IPS-20b (cell line): Measurements from ENCODE around the gene NR2E3.
"Not testable (repeated sequence)": the region's sequence is repeated elsewhere in the genome, so short reads cannot be mapped to it uniquely, and the experiment has no call there.

Experiments
- H3K27ac ChIP-seq: one replicate; pipeline ENCODE4 v1.5.1; 2013; ENCODE audit warnings: low read length
- H3K27me3 ChIP-seq: 2 replicates; pipeline ENCODE4 v1.6.1; 2013; ENCODE audit warnings: mild to moderate bottlenecking, low read length, inconsistent platforms; ENCODE audit not compliant: insufficient read depth
- H3K36me3 ChIP-seq: 2 replicates; pipeline ENCODE4 v1.6.1; 2013; ENCODE audit warnings: low read depth, mild to moderate bottlenecking, inconsistent platforms, low read length, moderate library complexity; ENCODE audit not compliant: insufficient read depth
- H3K4me1 ChIP-seq: 2 replicates; pipeline ENCODE4 v1.6.1; 2013; ENCODE audit warnings: mild to moderate bottlenecking, control low read depth, inconsistent platforms, low read length, moderate library complexity; ENCODE audit not compliant: insufficient read depth
- H3K4me3 ChIP-seq: 2 replicates; pipeline ENCODE4 v1.5.1; 2013; ENCODE audit warnings: mild to moderate bottlenecking, low read length, inconsistent platforms
- H3K9ac ChIP-seq: 2 replicates; pipeline ENCODE4 v1.6.1; 2013; ENCODE audit warnings: low read depth, mild to moderate bottlenecking, inconsistent platforms, low read length, moderate library complexity
- H3K9me3 ChIP-seq: 2 replicates; pipeline ENCODE4 v1.6.1; 2013; ENCODE audit warnings: mild to moderate bottlenecking, low read depth, low read length, inconsistent platforms; ENCODE audit not compliant: insufficient read depth

Gene NR2E3

GRCh38 chr15:71822890-71823630, 12.7 kb downstream of the NR2E3 start:
- H3K4me3 ChIP-seq: no peak overlapping the region
- no peaks in the 10 kb centered on the region for H3K27me3 ChIP-seq
- no peak overlapping the region for H3K27ac ChIP-seq
- no peak overlapping the region for H3K9ac ChIP-seq
- H3K36me3 ChIP-seq: peaks cover 17% of the 10 kb centered on the region; the same call in 1 of the 2 replicates
- peaks cover 12% of the 10 kb centered on the region for H3K4me1 ChIP-seq
- H3K9me3 ChIP-seq: peaks cover 18% of the 10 kb centered on the region

GRCh38 chr15:71823801-71824200, 13.4 kb downstream of the NR2E3 start:
- Histone ChIP-seq H3K36me3 (peaks cover 17% of the 10 kb centered on the region; the same call in 1 of the 2 replicates), H3K4me1 (peaks cover 12% of the 10 kb centered on the region), H3K4me3 (no peak overlapping the region), H3K9me3 (peaks cover 18% of the 10 kb centered on the region), H3K9ac (no peak overlapping the region), H3K27me3 (no peaks in the 10 kb centered on the region), H3K27ac (no peak overlapping the region)

- H3K9ac ChIP-seq: no peak overlapping the region
- H3K4me1 ChIP-seq: peaks cover 12% of the 10 kb centered on the region
- H3K36me3 ChIP-seq: peaks cover 17% of the 10 kb centered on the region; the same call in 1 of the 2 replicates
- H3K4me3 ChIP-seq: no peak overlapping the region
- no peak overlapping the region for H3K27ac ChIP-seq
- H3K27me3 ChIP-seq: no peaks in the 10 kb centered on the region
- peaks cover 16% of the 10 kb centered on the region; the same call in 1 of the 2 replicates for H3K9me3 ChIP-seq
Measured at GRCh38 chr15:71825021-71825730, 14.8 kb downstream of the NR2E3 start.

DNA sequence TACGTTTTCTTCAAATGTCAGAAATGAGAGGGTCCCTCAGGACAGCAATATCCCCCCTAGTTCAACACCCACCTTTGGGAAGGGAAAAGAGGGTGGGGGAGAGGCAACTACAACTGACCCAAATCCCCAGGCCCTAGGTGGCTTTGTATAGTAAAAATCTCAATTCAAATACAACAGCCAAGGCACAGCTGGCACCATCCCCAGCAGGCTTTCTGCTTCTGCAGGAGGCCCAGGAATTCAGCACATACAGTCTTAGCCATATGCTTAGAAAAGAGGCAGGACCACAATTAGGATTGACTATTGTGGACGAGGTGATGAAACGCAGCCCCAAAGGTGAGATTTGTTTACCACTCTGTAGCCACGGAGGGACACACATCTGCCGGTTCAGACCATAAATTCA, 15.8 kb downstream of the NR2E3 start:
- H3K4me3 ChIP-seq: peak overlapping the region; percentile 24; the same call in 1 of the 2 replicates
- peak overlapping the region; percentile 37 for H3K27ac ChIP-seq
- no peak overlapping the region for H3K9ac ChIP-seq
- H3K9me3 ChIP-seq: peaks cover 16% of the 10 kb centered on the region; the same call in 1 of the 2 replicates
- H3K4me1 ChIP-seq: peaks cover 12% of the 10 kb centered on the region
- H3K27me3 ChIP-seq: no peaks in the 10 kb centered on the region
- H3K36me3 ChIP-seq: peaks cover 17% of the 10 kb centered on the region; the same call in 1 of the 2 replicates

GRCh38 chr15:71830981-71831380, 20.6 kb downstream of the NR2E3 start:
- H3K9me3 ChIP-seq: no peaks in the 10 kb centered on the region
- no peak overlapping the region for H3K27ac ChIP-seq
- H3K27me3 ChIP-seq: no peaks in the 10 kb centered on the region
- no peak overlapping the region for H3K4me3 ChIP-seq
- peaks cover 10% of the 10 kb centered on the region for H3K4me1 ChIP-seq
- H3K9ac ChIP-seq: no peak overlapping the region
- H3K36me3 ChIP-seq: peaks cover 17% of the 10 kb centered on the region; the same call in 1 of the 2 replicates

DNA sequence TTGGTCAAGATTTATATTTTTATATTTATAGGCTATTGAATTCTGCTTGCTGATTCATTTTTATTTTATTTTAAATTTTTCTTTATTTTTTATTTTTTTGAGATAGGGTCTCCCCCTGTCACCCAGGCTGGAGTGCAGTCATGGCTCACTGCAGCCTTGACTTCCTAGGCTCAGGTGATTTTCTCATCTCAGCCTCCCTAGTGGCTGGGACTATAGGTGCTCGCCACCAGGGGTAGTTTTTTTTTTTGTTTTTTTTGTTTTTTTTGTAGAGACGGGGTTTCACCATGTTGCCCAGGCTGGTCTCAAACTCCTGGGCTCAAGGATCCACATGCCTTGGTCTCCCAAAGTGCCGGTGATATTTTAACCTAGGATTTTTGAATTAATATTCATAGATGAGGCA, 31.2 kb downstream of the NR2E3 start:
- no peaks in the 10 kb centered on the region for H3K9me3 ChIP-seq
- no peaks in the 10 kb centered on the region for H3K4me1 ChIP-seq
- no peaks in the 10 kb centered on the region for H3K27me3 ChIP-seq
- no peak overlapping the region for H3K9ac ChIP-seq
- no peak overlapping the region for H3K4me3 ChIP-seq
- H3K27ac ChIP-seq: no peak overlapping the region
- no peaks in the 10 kb centered on the region for H3K36me3 ChIP-seq

- H3K4me3 ChIP-seq: no peak overlapping the region
- no peaks in the 10 kb centered on the region for H3K27me3 ChIP-seq
- H3K9ac ChIP-seq: no peak overlapping the region
- H3K36me3 ChIP-seq: peaks cover 14% of the 10 kb centered on the region
- H3K27ac ChIP-seq: no peak overlapping the region
- H3K9me3 ChIP-seq: no peaks in the 10 kb centered on the region
- no peaks in the 10 kb centered on the region for H3K4me1 ChIP-seq
Measured at GRCh38 chr15:71844916-71845315, 34.6 kb downstream of the NR2E3 start.

DNA sequence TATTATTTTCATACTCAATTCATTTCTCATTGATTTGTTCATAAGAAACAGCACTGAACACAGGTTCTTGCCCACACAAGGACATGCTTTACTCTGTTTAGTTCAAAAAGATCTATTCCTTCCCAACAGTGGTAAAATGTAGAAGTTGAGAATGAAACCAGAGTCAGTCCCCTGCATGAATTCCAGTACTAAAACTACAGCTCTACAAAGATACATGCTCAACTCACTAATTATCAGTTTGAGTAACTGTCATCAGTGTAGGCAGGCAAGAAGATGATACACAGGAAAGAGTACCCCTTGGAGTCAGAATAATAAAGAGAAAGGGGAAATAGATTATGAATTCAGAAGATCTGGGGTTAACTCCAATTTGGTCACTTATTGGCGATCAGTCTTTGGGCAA, 43.2 kb downstream of the NR2E3 start:
- Histone ChIP-seq H3K27me3 (no peaks in the 10 kb centered on the region), H3K27ac (no peak overlapping the region)

GRCh38 chr15:71858232-71858631, 47.9 kb downstream of the NR2E3 start:
- H3K9me3 ChIP-seq, H3K9ac ChIP-seq, H3K27me3 ChIP-seq, H3K36me3 ChIP-seq, H3K4me3 ChIP-seq, H3K4me1 ChIP-seq, H3K27ac ChIP-seq: not testable (repeated sequence)

More for the DNA sequence above, 43.2 kb downstream of the NR2E3 start:
- no peak overlapping the region for H3K4me3 ChIP-seq
- peaks cover 11% of the 10 kb centered on the region for H3K36me3 ChIP-seq
- H3K9me3 ChIP-seq: no peaks in the 10 kb centered on the region
- H3K9ac ChIP-seq: no peak overlapping the region
- no peaks in the 10 kb centered on the region for H3K4me1 ChIP-seq
